Mucosa of descending colon (tissue), 3 donors: ENCODE data around the gene CACNA1H. TPM values are rescaled to one million over a fixed set of nuclear protein-coding genes. Genes with fewer than 3 reads are reported as not detected.

Experiments
- ATAC-seq: fragments of 200-7000 bp; cut with Tn5 transposase; one replicate; pipeline ENCODE4 v1.9.1; 2020; ENCODE audit warnings: mild to moderate bottlenecking, moderate library complexity
- DNase-seq, 3 donors: peaks; one replicate each; pipeline ENCODE4 v3.0.0-alpha.2; 2020
- H3K36me3 ChIP-seq: fragments of 200-600 bp; one replicate; pipeline ENCODE4 v1.8.0; 2021; ENCODE audit warnings: low read depth, mild to moderate bottlenecking
- H3K4me1 ChIP-seq: fragments of 200-600 bp; one replicate; pipeline ENCODE4 v1.8.0; 2021; ENCODE audit warnings: low read depth, mild to moderate bottlenecking
- H3K4me3 ChIP-seq: fragments of 200-600 bp; one replicate; pipeline ENCODE4 v1.8.0; 2021; ENCODE audit warnings: mild to moderate bottlenecking
- H3K9me3 ChIP-seq: fragments of 200-600 bp; one replicate; pipeline ENCODE4 v1.8.0; 2021; ENCODE audit warnings: mild to moderate bottlenecking
- CTCF ChIP-seq: fragments of 200-600 bp; IDR thresholded peaks from one replicate; pipeline ENCODE4 v1.8.0; 2022; ENCODE audit warnings: antibody characterized with exemption, mild to moderate bottlenecking
- intact Hi-C, 2 donors: fragments of 100-400 bp; cut with DNase I in 1 of 2; cut with micrococcal nuclease in 1 of 2; formaldehyde crosslinking; loops; one replicate each; pipeline versions ENCODE4 v1.11.0 to v1.11.1; 2022; cut with DNase I, micrococcal nuclease
- total RNA-seq, 3 donors: library from RNA; stranded (reverse); fragmentation: NEBNext Ultra II Directional in 2 of 3; extraction: Animal tissue kit (Norgen Biotek cat#: 25700) in 2 of 3; gene quantifications; one replicate each; pipeline versions ENCODE4 v1.2.1 to v1.2.4, GENCODE V29; 2021 to 2023
- donor health status: DM: no; HTN: no; CAD: no; lungs with moderate emphysema.
- donor health status: DM: no; HTN: no; CAD: no.
- donor health status: DM: no; HTN: yes; CAD: no.

Gene CACNA1H
- total RNA-seq, 3 donors from 2014 or later = 6.0 to 160 (median 9.5) TPM

DNA sequence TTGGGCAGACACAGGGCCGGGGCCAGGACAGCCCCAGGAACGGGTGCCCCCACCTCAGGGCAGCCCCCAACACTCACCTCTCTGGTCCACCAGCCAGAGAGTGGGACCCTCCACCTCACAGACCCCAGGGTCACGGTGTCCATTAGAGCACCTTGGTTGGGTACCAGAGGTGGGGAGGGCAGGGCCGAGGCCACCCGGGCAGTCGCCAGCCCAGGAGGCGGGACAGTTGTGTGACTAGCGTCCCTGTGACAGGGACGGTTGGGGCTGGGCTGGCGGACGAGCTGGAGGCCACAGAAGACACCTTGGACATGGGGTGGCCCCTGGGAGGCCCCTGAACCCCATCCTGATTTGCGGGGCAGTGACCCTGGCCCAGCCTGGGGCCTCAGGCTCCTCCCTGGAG lies 45.2 kb upstream of the CACNA1H start:
- H3K4me3 ChIP-seq = no peak overlapping the region
- H3K36me3 ChIP-seq = no peaks in the 10 kb centered on the region
- no peak for TF ChIP-seq CTCF
- peaks cover 4% of the 10 kb centered on the region for H3K4me1 ChIP-seq
- intact Hi-C loops = no loop called here
- H3K9me3 ChIP-seq = no peaks in the 10 kb centered on the region
- no peak for DNase-seq
- no peak for ATAC-seq

DNA sequence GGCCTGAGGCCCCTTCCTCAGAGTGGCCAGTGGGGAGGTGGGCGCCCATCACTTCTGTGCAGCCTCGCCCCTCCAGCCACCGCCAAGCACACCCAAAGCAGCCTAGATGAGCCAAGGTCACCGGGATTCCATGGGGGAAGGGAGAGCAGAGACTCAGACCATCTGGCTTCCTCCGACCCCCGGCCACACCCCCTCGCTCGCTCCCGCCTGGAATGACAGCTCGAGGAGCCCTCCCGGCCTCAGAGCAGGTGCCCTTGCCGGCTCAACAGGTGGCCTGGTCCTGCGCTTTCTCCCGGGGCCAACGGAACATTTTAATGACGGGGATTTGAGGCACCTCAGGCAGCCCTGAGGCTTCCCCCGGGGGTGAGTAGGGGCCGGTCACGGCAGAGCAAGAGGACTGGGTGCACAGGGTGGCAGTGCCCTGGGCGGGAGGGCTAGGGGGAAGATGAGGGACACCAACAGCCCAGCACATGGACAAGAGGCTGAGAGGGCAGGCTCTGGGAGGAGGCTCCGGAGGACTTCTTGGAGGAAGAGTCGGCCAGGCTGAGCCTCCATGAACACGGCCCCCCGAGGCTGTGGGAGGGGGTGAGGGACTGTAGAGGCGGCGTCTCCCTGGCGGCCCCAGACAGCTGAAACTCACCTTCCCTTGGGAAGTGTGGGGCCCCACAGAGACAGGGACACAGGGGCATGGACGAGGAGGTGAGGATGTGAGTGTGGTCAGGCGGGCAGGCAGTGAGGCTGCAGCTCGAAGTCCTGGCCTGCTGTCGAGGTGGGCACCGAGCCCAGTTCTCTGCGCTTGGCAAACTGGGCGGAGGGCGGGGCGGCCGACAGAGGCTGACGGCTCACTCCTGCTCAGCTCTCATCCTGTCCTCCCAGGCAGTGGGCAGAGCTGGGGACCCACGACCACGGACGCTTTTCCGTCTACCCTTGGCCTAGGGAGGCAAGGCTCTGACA lies 44.3 kb upstream of the CACNA1H start:
- no peak overlapping the region for H3K4me3 ChIP-seq
- H3K36me3 ChIP-seq = no peaks in the 10 kb centered on the region
- no peaks in the 10 kb centered on the region for H3K4me1 ChIP-seq
- peak in 2 of 3 donors; percentile 35 to 51 for DNase-seq
- TF ChIP-seq CTCF = no peak
- H3K9me3 ChIP-seq = no peaks in the 10 kb centered on the region
- intact Hi-C loops = no loop called here
- peak; percentile 41 for ATAC-seq

DNA sequence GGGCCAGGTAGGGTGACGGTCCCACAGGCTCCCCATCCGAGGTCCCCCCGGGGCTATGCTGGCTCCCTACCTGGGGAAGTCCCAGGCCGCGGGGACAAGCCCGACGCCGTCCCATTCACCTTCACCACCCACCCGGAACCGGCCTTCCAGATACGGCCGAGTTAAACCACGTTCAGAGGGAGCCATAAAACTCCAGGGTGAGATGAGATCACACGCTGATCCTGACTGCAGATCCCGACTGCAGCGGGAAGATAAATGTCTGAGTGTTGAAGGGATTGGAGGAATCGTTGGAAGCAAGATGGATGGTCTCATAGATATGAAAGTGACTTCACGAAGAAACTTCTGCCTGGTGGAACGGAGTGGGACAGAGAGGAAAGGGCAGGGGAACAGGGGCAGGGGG lies 43.3 kb upstream of the CACNA1H start:
- ATAC-seq (peak; percentile 5), DNase-seq (no peak)
- Histone ChIP-seq H3K9me3 (no peaks in the 10 kb centered on the region), H3K36me3 (no peaks in the 10 kb centered on the region), H3K4me3 (no peak overlapping the region), H3K4me1 (no peaks in the 10 kb centered on the region)
- intact Hi-C loops = no loop called here
- no peak for TF ChIP-seq CTCF

DNA sequence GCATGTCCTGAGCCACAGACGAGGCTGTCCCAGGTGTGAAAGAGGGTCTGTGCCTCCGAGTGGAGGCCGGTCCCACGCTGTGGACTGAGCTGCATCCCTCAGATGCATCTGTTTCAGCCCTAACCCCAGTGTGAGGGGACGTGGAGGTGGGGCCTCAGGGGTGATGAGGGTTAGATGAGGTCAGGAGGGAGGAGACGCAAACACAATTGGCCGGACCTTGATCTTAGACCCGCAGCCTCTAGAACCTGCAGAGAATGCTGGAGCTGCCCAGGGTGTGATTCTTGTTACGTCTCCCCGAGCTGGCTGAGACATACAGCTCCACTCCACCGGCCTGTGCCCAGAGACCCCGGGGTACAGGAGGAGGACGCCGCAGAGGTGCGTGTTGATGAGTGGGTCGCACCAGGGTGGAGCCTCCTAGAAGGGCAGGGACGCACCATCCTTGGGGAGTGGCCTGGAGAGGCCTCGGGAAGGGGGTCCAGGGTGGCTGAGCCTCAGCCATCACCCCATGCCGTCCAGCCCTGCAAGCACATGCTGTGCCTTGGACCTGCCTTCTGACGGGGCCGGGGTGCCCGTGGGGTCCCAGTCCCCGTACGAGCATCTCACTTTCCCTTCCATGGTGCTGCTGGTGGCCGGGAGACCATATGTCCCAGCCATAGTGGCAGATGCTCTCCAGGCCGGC lies 40.3 kb upstream of the CACNA1H start:
- intact Hi-C loops = no loop called here
- DNase-seq = no peak

DNA sequence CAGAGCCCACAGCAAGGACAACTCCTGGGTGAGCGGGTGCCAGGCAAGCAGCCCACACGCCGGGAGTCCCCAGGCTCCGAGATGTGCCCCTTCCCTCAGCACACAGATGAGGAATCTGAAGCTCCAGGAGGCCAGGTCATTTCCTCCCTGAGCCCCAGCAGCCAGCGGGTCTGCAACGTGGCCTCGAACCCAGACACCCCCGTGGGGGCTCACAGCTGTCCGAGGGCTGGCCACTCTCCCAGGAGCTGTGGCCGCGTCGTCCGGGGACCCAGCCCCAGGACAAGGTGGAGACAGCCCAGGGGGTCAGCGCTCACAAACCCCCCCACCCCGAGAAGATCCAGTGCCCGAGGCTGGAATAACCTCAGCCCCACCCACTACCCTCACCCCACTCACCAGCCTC lies 39.4 kb upstream of the CACNA1H start:
- intact Hi-C loops = no loop called here
- TF ChIP-seq CTCF = no peak
- no peaks in the 10 kb centered on the region for H3K9me3 ChIP-seq

More for the DNA sequence above, 40.3 kb upstream of the CACNA1H start:
- H3K4me3 ChIP-seq = no peak overlapping the region
- no peaks in the 10 kb centered on the region for H3K36me3 ChIP-seq
- no peak for ATAC-seq
- TF ChIP-seq CTCF = no peak
- no peaks in the 10 kb centered on the region for H3K4me1 ChIP-seq
- H3K9me3 ChIP-seq = no peaks in the 10 kb centered on the region

More for the DNA sequence above, 39.4 kb upstream of the CACNA1H start:
- no peak for DNase-seq
- no peak for ATAC-seq
- no peak overlapping the region for H3K4me3 ChIP-seq
- no peaks in the 10 kb centered on the region for H3K36me3 ChIP-seq
- H3K4me1 ChIP-seq = no peaks in the 10 kb centered on the region
